HCT116 (cell line): ENCODE results near the gene CDKAL1. TPM values are rescaled to one million over a fixed set of nuclear protein-coding genes. Genes with fewer than 3 reads are reported as not detected.
"Not testable (repeated sequence)": the region's sequence is repeated elsewhere in the genome, so short reads cannot be mapped to it uniquely, and the experiment has no call there.

Experiments
- ATAC-seq: fragments of 200-7000 bp; cut with Tn5 transposase; 2 replicates; pipeline ENCODE4 v1.9.1; 2020; ENCODE audit warnings: mild to moderate bottlenecking, moderate library complexity
- BruUV-seq: library from RNA; stranded (reverse); fragments of 400-500 nt; replicated peaks from 2 replicates; lab custom pipeline; 2021; lab: Mats Ljungman, UMichigan
- CTCF ChIA-PET: fragments of 300-600 bp; sonication (Branson Sonifier 250); formaldehyde crosslinking; loops from one replicate; lab custom pipeline; 2021; ENCODE audit warnings: antibody characterized with exemption; lab: Charles Lee
- POLR2A ChIA-PET: fragments of 300-600, 350-600 bp; sonication (Branson Sonifier 250); formaldehyde crosslinking; loops from one replicate; lab custom pipeline; 2021; ENCODE audit warnings: antibody characterized with exemption; lab: Charles Lee
- RAD21 ChIA-PET, 2 experiments: fragments of 300-600 bp; sonication (Branson Sonifier 250); formaldehyde crosslinking; loops; one replicate each; lab custom pipeline; 2023; ENCODE audit warnings: low total read pairs in 2 of 2; ENCODE audit not compliant: uncharacterized antibody in 2 of 2, unreplicated experiment in 2 of 2, low non-redundant PET in 1 of 2; lab: Charles Lee
- DNase-seq: peaks from one replicate; pipeline ENCODE4 v3.0.0-alpha.2; 2010; ENCODE audit warnings: low read depth, low spot score
- H2AFZ ChIP-seq: fragments of 200-600 bp; shearing (Covaris generic), sonication (generic); 2 replicates; pipeline ENCODE4 v1.6.1; 2017; ENCODE audit warnings: low read depth, mixed run types, mixed read lengths, antibody characterized with exemption, low read length; ENCODE audit not compliant: poor library complexity, severe bottlenecking
- H3K27ac ChIP-seq: 2 replicates; pipeline ENCODE4 v1.5.1; 2012; ENCODE audit warnings: low read depth, low read length
- H3K27me3 ChIP-seq: fragments of 200-600 bp; sonication (generic); 2 replicates; pipeline ENCODE4 v1.6.1; 2016; ENCODE audit warnings: mixed run types, low read length, mixed read lengths; ENCODE audit not compliant: insufficient read depth
- H3K36me3 ChIP-seq, 2 experiments: fragments of 200-500 bp in 1 of 2; fragments of 200-600 bp in 1 of 2; sonication (Bioruptor generic) in 1 of 2; sonication (generic) in 1 of 2; 2 replicates each; pipeline versions ENCODE4 v1.5.1 to v1.6.1; 2014 to 2016; ENCODE audit warnings: low read length in 2 of 2, inconsistent platforms in 1 of 2, mixed read lengths in 1 of 2, mixed run types in 1 of 2; ENCODE audit not compliant: insufficient read depth in 2 of 2, control insufficient read depth in 1 of 2
- H3K4me1 ChIP-seq, 2 experiments: fragments of 200-600 bp in 1 of 2; sonication (generic) in 1 of 2; 2 replicates each; pipeline versions ENCODE4 v1.5.1 to v1.6.1; 2012 to 2017; ENCODE audit warnings: low read length in 2 of 2, inconsistent platforms in 1 of 2, mild to moderate bottlenecking in 1 of 2, mixed read lengths in 1 of 2, mixed run types in 1 of 2, moderate library complexity in 1 of 2; ENCODE audit not compliant: insufficient read depth in 2 of 2, control insufficient read depth in 1 of 2
- H3K4me2 ChIP-seq: fragments of 200-600 bp; sonication (generic); 2 replicates; pipeline ENCODE4 v1.6.1; 2017; ENCODE audit warnings: mixed run types, low read length, mixed read lengths
- H3K4me3 ChIP-seq, 2 experiments: fragments of 200-600 bp in 1 of 2; sonication (generic) in 1 of 2; replicated peaks in 1 of 2; 2 replicates each; pipeline ENCODE4 v1.5.1; 2011 to 2016; ENCODE audit warnings: low read length in 2 of 2, control low read depth in 1 of 2, low read depth in 1 of 2, mild to moderate bottlenecking in 1 of 2, mixed read lengths in 1 of 2, mixed run types in 1 of 2
- H3K79me2 ChIP-seq: fragments of 200-600 bp; sonication (generic); 2 replicates; pipeline ENCODE4 v1.6.1; 2017; ENCODE audit warnings: mild to moderate bottlenecking, mixed run types, low read length, moderate library complexity, mixed read lengths; ENCODE audit not compliant: insufficient read depth
- H3K9ac ChIP-seq: fragments of 200-600 bp; sonication (generic); 2 replicates; pipeline ENCODE4 v1.6.1; 2016; ENCODE audit warnings: low read length, mixed read lengths
- H3K9me2 ChIP-seq: fragments of 200-600 bp; sonication (generic), shearing (Covaris generic); 2 replicates; pipeline ENCODE4 v1.6.1; 2017; ENCODE audit warnings: mixed run types, mild to moderate bottlenecking, moderate library complexity; ENCODE audit not compliant: insufficient read depth
- H3K9me3 ChIP-seq, 2 experiments: fragments of 200-500 bp in 1 of 2; fragments of 200-600 bp in 1 of 2; sonication (Bioruptor generic) in 1 of 2; sonication (generic) in 1 of 2; 2 replicates each; pipeline ENCODE4 v1.6.1; 2014 to 2017; ENCODE audit warnings: low read length in 2 of 2, mixed read lengths in 2 of 2, inconsistent platforms in 1 of 2, low read depth in 1 of 2, mild to moderate bottlenecking in 1 of 2, mixed run types in 1 of 2, moderate library complexity in 1 of 2; ENCODE audit not compliant: control insufficient read depth in 1 of 2, insufficient read depth in 1 of 2
- H4K20me1 ChIP-seq: fragments of 200-600 bp; sonication (generic), shearing (Covaris generic); 2 replicates; pipeline ENCODE4 v1.6.1; 2017; ENCODE audit warnings: mixed run types, mild to moderate bottlenecking, moderate library complexity; ENCODE audit not compliant: insufficient read depth
- SIN3A ChIP-seq: IDR thresholded peaks from 2 replicates; pipeline ENCODE4 v1.6.1; 2012; ENCODE audit warnings: low read depth
- SP1 ChIP-seq: IDR thresholded peaks from 2 replicates; pipeline ENCODE4 v1.6.1; 2012; ENCODE audit warnings: low read depth
- SRF ChIP-seq: IDR thresholded peaks from 2 replicates; pipeline ENCODE4 v1.6.1; 2012; ENCODE audit warnings: low read depth
- intact Hi-C: fragments of 100-400 bp; cut with micrococcal nuclease; formaldehyde crosslinking; loops from 2 replicates; pipeline ENCODE4 v1.10.0; 2022
- total RNA-seq: library from RNA; stranded (reverse); gene quantifications from one replicate; pipeline ENCODE4 v1.2.1, GENCODE V29; 2021; ENCODE audit not compliant: unreplicated experiment
- TF ChIP-seq, protein P1 (sequence below), 3 experiments: fragments of 200-600 bp in 1 of 3; sonication (generic) in 1 of 3; IDR thresholded peaks in 2 of 3; conservative IDR thresholded peaks in 1 of 3; 2 replicates each; pipeline ENCODE4 v1.5.1; 2012 to 2017; ENCODE audit warnings: low read depth in 2 of 3, low read length in 2 of 3, antibody characterized with exemption in 1 of 3, borderline replicate concordance in 1 of 3, control low read depth in 1 of 3, mild to moderate bottlenecking in 1 of 3, mixed read lengths in 1 of 3, mixed run types in 1 of 3, moderate library complexity in 1 of 3; ENCODE audit not compliant: insufficient read depth in 1 of 3
- TF ChIP-seq, protein P2 (sequence below): IDR thresholded peaks from 2 replicates; pipeline ENCODE4 v1.6.1; 2012

CDKAL1 gene
- total RNA-seq, 1 experiment from 2014 or later = 14.9 TPM

DNA sequence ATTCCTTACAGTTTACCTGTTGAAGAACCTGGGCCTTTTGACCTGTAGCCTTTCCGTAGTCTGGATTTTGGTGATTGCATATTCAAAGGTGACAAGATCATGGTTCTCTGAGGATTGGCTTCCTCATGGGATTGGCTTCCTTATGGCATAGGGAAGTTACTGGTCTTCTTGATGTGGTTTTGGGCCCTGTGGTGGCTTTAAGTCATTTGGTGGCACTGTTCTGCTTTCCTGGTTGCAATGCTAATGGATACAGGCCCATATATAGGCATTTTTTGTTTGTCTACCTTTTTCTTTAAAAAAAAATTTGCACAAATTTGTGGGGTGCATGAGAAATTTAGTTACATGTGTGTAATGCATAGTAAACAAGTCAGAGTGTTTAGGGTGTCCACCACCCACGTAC is 185.7 kb downstream of the CDKAL1 start:
- Histone ChIP-seq H3K79me2 (0 out of 2 replicates have a peak, but pooled peaks cover 3% of the 10 kb centered on the region), H3K9ac (no peak overlapping the region), H4K20me1 (no peaks in the 10 kb centered on the region), H3K4me2 (no peak overlapping the region), H2AFZ (no peak overlapping the region), H3K9me3 (no peaks in the 10 kb centered on the region), H3K4me3 (no peak overlapping the region), H3K27me3 (no peaks in the 10 kb centered on the region), H3K9me2 (no peaks in the 10 kb centered on the region), H3K36me3 (no peaks in the 10 kb centered on the region), H3K4me1 (no peaks in the 10 kb centered on the region), H3K27ac (no peak overlapping the region)
- ChIA-PET CTCF (interaction anchor here (0.5 kb wide), 1 partner anchor 869 kb away, joined by 5 read pairs; no protein-coding TSS in a partner anchor), RAD21 (no interaction called here), POLR2A (no interaction called here)
- ATAC-seq = peak; percentile 36; the same call in 1 of the 2 replicates
- TF ChIP-seq, protein P1, sequence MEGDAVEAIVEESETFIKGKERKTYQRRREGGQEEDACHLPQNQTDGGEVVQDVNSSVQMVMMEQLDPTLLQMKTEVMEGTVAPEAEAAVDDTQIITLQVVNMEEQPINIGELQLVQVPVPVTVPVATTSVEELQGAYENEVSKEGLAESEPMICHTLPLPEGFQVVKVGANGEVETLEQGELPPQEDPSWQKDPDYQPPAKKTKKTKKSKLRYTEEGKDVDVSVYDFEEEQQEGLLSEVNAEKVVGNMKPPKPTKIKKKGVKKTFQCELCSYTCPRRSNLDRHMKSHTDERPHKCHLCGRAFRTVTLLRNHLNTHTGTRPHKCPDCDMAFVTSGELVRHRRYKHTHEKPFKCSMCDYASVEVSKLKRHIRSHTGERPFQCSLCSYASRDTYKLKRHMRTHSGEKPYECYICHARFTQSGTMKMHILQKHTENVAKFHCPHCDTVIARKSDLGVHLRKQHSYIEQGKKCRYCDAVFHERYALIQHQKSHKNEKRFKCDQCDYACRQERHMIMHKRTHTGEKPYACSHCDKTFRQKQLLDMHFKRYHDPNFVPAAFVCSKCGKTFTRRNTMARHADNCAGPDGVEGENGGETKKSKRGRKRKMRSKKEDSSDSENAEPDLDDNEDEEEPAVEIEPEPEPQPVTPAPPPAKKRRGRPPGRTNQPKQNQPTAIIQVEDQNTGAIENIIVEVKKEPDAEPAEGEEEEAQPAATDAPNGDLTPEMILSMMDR (IDR thresholded peaks at IDR 0.05 in 2 of 3, conservative IDR thresholded peaks at IDR 0.05 in 1 of 3; ENCODE audit: borderline replicate concordance in 1 of 3, insufficient read depth in 1 of 3, low read depth in 2 of 3, low read length in 2 of 3) = 0 out of 6 replicates have a peak, but pooled peaks of 1 of the 3 experiments have one; percentile 2
- no peak for TF ChIP-seq SP1
- no peak for TF ChIP-seq SIN3A
- TF ChIP-seq, protein P2, sequence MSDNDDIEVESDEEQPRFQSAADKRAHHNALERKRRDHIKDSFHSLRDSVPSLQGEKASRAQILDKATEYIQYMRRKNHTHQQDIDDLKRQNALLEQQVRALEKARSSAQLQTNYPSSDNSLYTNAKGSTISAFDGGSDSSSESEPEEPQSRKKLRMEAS = no peak
- TF ChIP-seq SRF = 0 out of 2 replicates have a peak, but pooled peaks have one; percentile 39
- no TSS peak for BruUV-seq
- DNase-seq = no peak
- intact Hi-C loops = no loop called here

DNA sequence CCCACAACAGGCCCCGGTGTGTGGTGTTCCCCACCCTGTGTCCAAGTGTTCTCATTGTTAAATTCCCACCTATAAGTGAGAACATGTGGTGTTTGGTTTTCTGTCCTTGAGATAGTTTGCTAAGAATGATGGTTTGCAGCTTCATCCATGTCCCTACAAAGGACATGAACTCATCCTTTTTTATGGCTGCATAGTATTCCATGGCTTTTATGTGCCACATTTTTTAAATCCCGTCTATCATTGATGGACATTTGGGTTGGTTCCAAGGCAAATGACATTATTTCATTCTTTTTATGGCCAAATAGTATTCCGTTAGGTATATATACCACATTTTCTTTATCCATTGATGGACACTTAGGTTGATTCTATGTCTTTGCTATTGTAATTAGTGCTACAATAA is 186.9 kb downstream of the CDKAL1 start:
- RAD21 ChIA-PET, H3K4me3 ChIP-seq, intact Hi-C loops, H4K20me1 ChIP-seq, H3K36me3 ChIP-seq, H3K4me2 ChIP-seq, H3K27me3 ChIP-seq, H3K79me2 ChIP-seq, H3K4me1 ChIP-seq, CTCF ChIA-PET, H2AFZ ChIP-seq, H3K9me3 ChIP-seq, DNase-seq, H3K27ac ChIP-seq, POLR2A ChIA-PET, ATAC-seq, H3K9ac ChIP-seq, BruUV-seq, H3K9me2 ChIP-seq: not testable (repeated sequence)
